HUDEP-2 (cell line): ENCODE measurements around the gene UBE2L3.
"Not testable (repeated sequence)": the region's sequence is repeated elsewhere in the genome, so short reads cannot be mapped to it uniquely, and the experiment has no call there.

Source experiments
- DNase-seq, 76 experiments: peaks; one replicate each; lab custom pipeline; 2025; ENCODE audit not compliant: unreplicated experiment in 76 of 76; lab: John Stamatoyannopoulos, UW

UBE2L3 gene

GRCh38 chr22:21598302-21598701 is 30.8 kb downstream of the UBE2L3 start:
- no peak for DNase-seq

- DNase-seq, result no peak
Measured at GRCh38 chr22:21599053-21599893, 31.8 kb downstream of the UBE2L3 start.

- no peak for DNase-seq
Measured at GRCh38 chr22:21602579-21602978, 35.1 kb downstream of the UBE2L3 start.

GRCh38 chr22:21603973-21604372 is 36.5 kb downstream of the UBE2L3 start:
- no peak for DNase-seq

- no peak for DNase-seq
Measured at GRCh38 chr22:21605887-21606564, 38.5 kb downstream of the UBE2L3 start.

- no peak for DNase-seq
Measured at GRCh38 chr22:21606775-21607174, 39.3 kb downstream of the UBE2L3 start.

GRCh38 chr22:21609556-21610157 is 42.1 kb downstream of the UBE2L3 start:
- DNase-seq, result not testable (repeated sequence)

GRCh38 chr22:21611210-21611977 is 43.9 kb downstream of the UBE2L3 start:
- no peak for DNase-seq

- DNase-seq, result no peak
Measured at GRCh38 chr22:21612858-21613257, 45.3 kb downstream of the UBE2L3 start.

- no peak for DNase-seq
Measured at GRCh38 chr22:21613553-21614233, 46.2 kb downstream of the UBE2L3 start.

GRCh38 chr22:21615731-21616130 is 48.2 kb downstream of the UBE2L3 start:
- no peak for DNase-seq

GRCh38 chr22:21617337-21617736 is 49.8 kb downstream of the UBE2L3 start:
- not testable (repeated sequence) for DNase-seq

- no peak for DNase-seq
Measured at GRCh38 chr22:21621025-21621424, 53.5 kb downstream of the UBE2L3 start.

- DNase-seq, result no peak
Measured at GRCh38 chr22:21622011-21622918, 54.8 kb downstream of the UBE2L3 start.

- DNase-seq, result no peak
Measured at GRCh38 chr22:21622919-21623647, 55.6 kb downstream of the UBE2L3 start.

GRCh38 chr22:21623648-21623970 is 56.1 kb downstream of the UBE2L3 start:
- no peak for DNase-seq

GRCh38 chr22:21624120-21624879 is 56.8 kb downstream of the UBE2L3 start:
- DNase-seq, result peak in 48 of 76 experiments; percentile 9 to 62 (median 32)
